ENCODE measurements around the gene CREB5.
"Not testable (repeated sequence)": the region's sequence is repeated elsewhere in the genome, so short reads cannot be mapped to it uniquely, and the experiment has no call there.

The CREB5 gene

GRCh38 chr7:28611399-28611897 lies 199.1 kb downstream of the CREB5 start:
- peaks cover 4 to 27% of the 10 kb centered on the region in 2 donors for H3K4me1 ChIP-seq (ENCODE audit: control insufficient read depth in 1 of 2, insufficient read depth in 2 of 2, low read length in 2 of 2)
- H3K27me3 ChIP-seq (ENCODE audit: control insufficient read depth in 1 of 2, insufficient read depth in 2 of 2, low read length in 2 of 2): not testable (repeated sequence)

GRCh38 chr7:28613262-28613661 lies 200.9 kb downstream of the CREB5 start:
- no peaks in the 10 kb centered on the region for H3K36me3 ChIP-seq (ENCODE audit: control insufficient read depth in 1 of 2, insufficient read depth in 2 of 2, low read length in 2 of 2)
- no peak overlapping the region for H3K4me3 ChIP-seq (ENCODE audit: low read depth in 1 of 2, low read length in 2 of 2)
- H3K9me3 ChIP-seq (ENCODE audit: control insufficient read depth in 1 of 2, low read length in 2 of 2): no peaks in the 10 kb centered on the region
- no peak overlapping the region for H3K27ac ChIP-seq (ENCODE audit: low read depth, low read length)
- H3K27me3 ChIP-seq (ENCODE audit: control insufficient read depth in 1 of 2, insufficient read depth in 2 of 2, low read length in 2 of 2): no peaks in the 10 kb centered on the region
- no peak overlapping the region for H3K9ac ChIP-seq (ENCODE audit: low read depth in 1 of 2, low read length in 2 of 2)
- peaks cover 4 to 15% of the 10 kb centered on the region in 2 donors for H3K4me1 ChIP-seq (ENCODE audit: control insufficient read depth in 1 of 2, insufficient read depth in 2 of 2, low read length in 2 of 2)

More at GRCh38 chr7:28611399-28611897, 199.1 kb downstream of the CREB5 start:
- not testable (repeated sequence) for H3K27ac ChIP-seq (ENCODE audit: low read depth, low read length); H3K9me3 ChIP-seq (ENCODE audit: control insufficient read depth in 1 of 2, low read length in 2 of 2); H3K9ac ChIP-seq (ENCODE audit: low read depth in 1 of 2, low read length in 2 of 2); H3K36me3 ChIP-seq (ENCODE audit: control insufficient read depth in 1 of 2, insufficient read depth in 2 of 2, low read length in 2 of 2); H3K4me3 ChIP-seq (ENCODE audit: low read depth in 1 of 2, low read length in 2 of 2)

DNA sequence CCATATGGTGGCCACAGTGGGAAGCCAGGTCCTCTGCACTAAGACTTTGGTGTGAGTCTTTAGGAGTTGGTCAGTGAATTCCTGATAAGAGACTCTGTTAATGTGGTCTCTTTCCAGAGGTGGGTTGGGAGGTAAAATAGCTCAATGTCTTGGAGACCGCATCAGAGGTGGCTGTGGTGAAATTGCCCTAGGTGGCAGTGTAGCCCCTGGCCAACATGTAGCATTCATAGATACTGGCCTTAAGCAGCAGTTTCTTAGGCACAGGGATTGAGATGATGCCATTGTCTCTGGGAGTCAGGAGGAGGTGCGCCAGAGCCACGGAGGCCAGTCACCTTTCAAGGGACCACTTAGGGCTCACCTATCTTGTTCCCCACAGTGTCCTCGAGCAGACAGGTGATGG lies 202.8 kb downstream of the CREB5 start:
- H3K4me1 ChIP-seq (ENCODE audit: control insufficient read depth in 1 of 2, insufficient read depth in 2 of 2, low read length in 2 of 2): no peaks in the 10 kb centered on the region
- H3K9ac ChIP-seq (ENCODE audit: low read depth in 1 of 2, low read length in 2 of 2): no peak overlapping the region
- H3K27me3 ChIP-seq (ENCODE audit: control insufficient read depth in 1 of 2, insufficient read depth in 2 of 2, low read length in 2 of 2): no peaks in the 10 kb centered on the region
- H3K4me3 ChIP-seq (ENCODE audit: low read depth in 1 of 2, low read length in 2 of 2): no peak overlapping the region
- no peak overlapping the region for H3K27ac ChIP-seq (ENCODE audit: low read depth, low read length)
- no peaks in the 10 kb centered on the region for H3K9me3 ChIP-seq (ENCODE audit: control insufficient read depth in 1 of 2, low read length in 2 of 2)
- H3K36me3 ChIP-seq (ENCODE audit: control insufficient read depth in 1 of 2, insufficient read depth in 2 of 2, low read length in 2 of 2): no peaks in the 10 kb centered on the region

GRCh38 chr7:28617308-28617880 lies 205.1 kb downstream of the CREB5 start:
- no peaks in the 10 kb centered on the region for H3K36me3 ChIP-seq (ENCODE audit: control insufficient read depth in 1 of 2, insufficient read depth in 2 of 2, low read length in 2 of 2)
- no peaks in the 10 kb centered on the region for H3K4me1 ChIP-seq (ENCODE audit: control insufficient read depth in 1 of 2, insufficient read depth in 2 of 2, low read length in 2 of 2)
- no peaks in the 10 kb centered on the region for H3K27me3 ChIP-seq (ENCODE audit: control insufficient read depth in 1 of 2, insufficient read depth in 2 of 2, low read length in 2 of 2)
- H3K9me3 ChIP-seq (ENCODE audit: control insufficient read depth in 1 of 2, low read length in 2 of 2): no peaks in the 10 kb centered on the region
- no peak overlapping the region for H3K27ac ChIP-seq (ENCODE audit: low read depth, low read length)
- no peak overlapping the region for H3K4me3 ChIP-seq (ENCODE audit: low read depth in 1 of 2, low read length in 2 of 2)
- no peak overlapping the region for H3K9ac ChIP-seq (ENCODE audit: low read depth in 1 of 2, low read length in 2 of 2)

DNA sequence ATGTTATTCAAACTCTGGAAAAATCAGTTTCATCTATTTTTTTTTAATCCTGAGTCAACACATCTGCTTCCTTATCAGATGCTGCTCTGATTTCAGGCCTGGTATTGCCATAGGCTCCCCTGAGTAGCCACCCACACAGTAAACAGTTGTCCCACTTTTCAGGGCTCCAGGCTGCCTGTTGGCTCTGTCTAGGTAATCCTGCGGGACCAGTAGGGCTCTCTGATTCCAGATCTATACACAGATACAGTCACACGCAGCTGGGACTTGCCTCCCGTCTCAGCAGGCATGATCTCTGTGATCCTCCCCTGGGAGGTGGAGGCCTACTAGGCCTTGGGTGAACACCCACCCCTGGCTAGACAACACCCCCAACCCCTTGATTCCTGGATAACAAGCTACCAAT lies 206.1 kb downstream of the CREB5 start:
- Histone ChIP-seq H3K9me3 (ENCODE audit: control insufficient read depth in 1 of 2, low read length in 2 of 2) (no peaks in the 10 kb centered on the region), H3K27me3 (ENCODE audit: control insufficient read depth in 1 of 2, insufficient read depth in 2 of 2, low read length in 2 of 2) (no peaks in the 10 kb centered on the region), H3K27ac (ENCODE audit: low read depth, low read length) (no peak overlapping the region), H3K9ac (ENCODE audit: low read depth in 1 of 2, low read length in 2 of 2) (no peak overlapping the region), H3K36me3 (ENCODE audit: control insufficient read depth in 1 of 2, insufficient read depth in 2 of 2, low read length in 2 of 2) (no peaks in the 10 kb centered on the region), H3K4me3 (ENCODE audit: low read depth in 1 of 2, low read length in 2 of 2) (no peak overlapping the region), H3K4me1 (ENCODE audit: control insufficient read depth in 1 of 2, insufficient read depth in 2 of 2, low read length in 2 of 2) (no peaks in the 10 kb centered on the region)

DNA sequence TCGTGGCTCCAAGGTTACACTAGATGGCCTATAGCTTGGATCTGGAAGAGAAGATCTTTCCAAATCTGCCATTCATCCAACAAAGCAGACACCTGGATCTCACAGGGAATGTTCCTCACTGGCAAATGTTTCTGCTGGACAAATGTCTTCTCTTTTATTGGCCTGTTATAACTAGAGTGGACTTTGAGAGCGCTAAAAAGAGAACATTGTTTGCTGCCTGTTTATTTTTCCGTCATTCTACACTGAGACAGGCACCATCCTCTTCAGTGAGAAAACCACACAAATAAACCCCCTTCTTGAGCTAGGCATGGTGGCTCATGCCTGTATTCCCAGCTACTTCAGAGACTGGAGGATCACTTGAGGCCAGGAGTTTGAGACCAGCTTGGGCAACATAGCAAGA lies 206.9 kb downstream of the CREB5 start:
- Histone ChIP-seq H3K4me1 (ENCODE audit: control insufficient read depth in 1 of 2, insufficient read depth in 2 of 2, low read length in 2 of 2) (no peaks in the 10 kb centered on the region), H3K9ac (ENCODE audit: low read depth in 1 of 2, low read length in 2 of 2) (no peak overlapping the region), H3K36me3 (ENCODE audit: control insufficient read depth in 1 of 2, insufficient read depth in 2 of 2, low read length in 2 of 2) (no peaks in the 10 kb centered on the region), H3K27ac (ENCODE audit: low read depth, low read length) (no peak overlapping the region), H3K4me3 (ENCODE audit: low read depth in 1 of 2, low read length in 2 of 2) (no peak overlapping the region), H3K27me3 (ENCODE audit: control insufficient read depth in 1 of 2, insufficient read depth in 2 of 2, low read length in 2 of 2) (no peaks in the 10 kb centered on the region), H3K9me3 (ENCODE audit: control insufficient read depth in 1 of 2, low read length in 2 of 2) (no peaks in the 10 kb centered on the region)

DNA sequence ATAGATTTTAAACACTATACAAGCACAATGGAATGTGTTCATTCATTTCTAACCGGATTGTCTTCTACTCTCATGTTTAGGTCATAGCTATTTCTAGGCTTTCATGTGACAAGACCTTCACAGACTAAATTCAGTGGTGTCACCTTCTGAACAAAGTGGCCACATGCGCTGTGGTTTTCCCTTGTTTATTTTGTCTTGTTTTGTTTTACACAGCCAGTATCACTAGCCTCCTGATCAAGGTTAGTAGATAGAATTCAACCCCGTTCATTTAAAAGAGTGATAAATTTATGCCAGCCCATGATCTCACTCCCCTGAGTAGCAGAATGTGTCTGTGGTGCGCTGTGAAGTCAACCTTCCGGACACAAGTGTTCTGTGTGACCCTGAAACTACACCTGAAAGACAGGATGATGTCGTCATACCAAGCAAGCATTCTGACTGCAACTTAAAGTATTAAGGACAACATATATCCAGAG lies 209.1 kb downstream of the CREB5 start:
- Histone ChIP-seq H3K9me3 (ENCODE audit: control insufficient read depth in 1 of 2, low read length in 2 of 2) (no peaks in the 10 kb centered on the region), H3K9ac (ENCODE audit: low read depth in 1 of 2, low read length in 2 of 2) (no peak overlapping the region), H3K27me3 (ENCODE audit: control insufficient read depth in 1 of 2, insufficient read depth in 2 of 2, low read length in 2 of 2) (no peaks in the 10 kb centered on the region), H3K4me1 (ENCODE audit: control insufficient read depth in 1 of 2, insufficient read depth in 2 of 2, low read length in 2 of 2) (no peaks in the 10 kb centered on the region), H3K27ac (ENCODE audit: low read depth, low read length) (no peak overlapping the region), H3K36me3 (ENCODE audit: control insufficient read depth in 1 of 2, insufficient read depth in 2 of 2, low read length in 2 of 2) (no peaks in the 10 kb centered on the region), H3K4me3 (ENCODE audit: low read depth in 1 of 2, low read length in 2 of 2) (no peak overlapping the region)

DNA sequence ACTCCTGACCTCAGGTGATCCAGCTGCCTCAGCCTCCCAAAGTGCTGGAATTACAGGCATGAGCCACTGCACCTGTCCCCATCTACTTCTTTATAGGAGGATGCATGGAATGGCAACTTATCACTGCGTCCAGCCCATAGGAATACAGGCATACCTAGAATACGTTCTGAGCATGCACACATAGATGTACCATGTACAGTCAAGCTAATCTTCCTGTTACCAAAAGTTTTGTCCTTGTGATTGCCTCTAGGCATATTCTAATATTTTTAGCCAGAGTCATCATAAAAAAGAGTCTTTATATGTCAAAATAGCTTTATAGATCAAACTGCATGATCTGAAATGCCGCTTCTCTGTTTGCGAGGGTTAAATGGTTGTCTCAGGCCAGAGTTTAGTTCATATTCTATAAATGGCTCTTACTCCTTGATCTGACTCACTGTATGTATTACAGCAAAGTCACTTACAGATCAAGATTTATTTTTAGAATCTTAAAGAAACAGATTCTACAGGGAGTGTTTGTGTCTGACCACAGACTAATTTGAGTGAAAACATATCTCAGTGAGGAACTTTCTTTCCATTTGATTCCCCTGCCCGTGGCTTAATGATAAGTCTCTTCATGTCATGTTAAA lies 210.9 kb downstream of the CREB5 start:
- no peaks in the 10 kb centered on the region for H3K36me3 ChIP-seq (ENCODE audit: control insufficient read depth in 1 of 2, insufficient read depth in 2 of 2, low read length in 2 of 2)
- H3K27ac ChIP-seq (ENCODE audit: low read depth, low read length): no peak overlapping the region
- H3K4me1 ChIP-seq (ENCODE audit: control insufficient read depth in 1 of 2, insufficient read depth in 2 of 2, low read length in 2 of 2): no peaks in the 10 kb centered on the region
- H3K4me3 ChIP-seq (ENCODE audit: low read depth in 1 of 2, low read length in 2 of 2): no peak overlapping the region
- H3K27me3 ChIP-seq (ENCODE audit: control insufficient read depth in 1 of 2, insufficient read depth in 2 of 2, low read length in 2 of 2): no peaks in the 10 kb centered on the region
- no peak overlapping the region for H3K9ac ChIP-seq (ENCODE audit: low read depth in 1 of 2, low read length in 2 of 2)
- no peaks in the 10 kb centered on the region for H3K9me3 ChIP-seq (ENCODE audit: control insufficient read depth in 1 of 2, low read length in 2 of 2)

- Histone ChIP-seq H3K27me3 (ENCODE audit: control insufficient read depth in 1 of 2, insufficient read depth in 2 of 2, low read length in 2 of 2) (no peaks in the 10 kb centered on the region), H3K4me3 (ENCODE audit: low read depth in 1 of 2, low read length in 2 of 2) (no peak overlapping the region), H3K4me1 (ENCODE audit: control insufficient read depth in 1 of 2, insufficient read depth in 2 of 2, low read length in 2 of 2) (no peaks in the 10 kb centered on the region), H3K9me3 (ENCODE audit: control insufficient read depth in 1 of 2, low read length in 2 of 2) (no peaks in the 10 kb centered on the region), H3K9ac (ENCODE audit: low read depth in 1 of 2, low read length in 2 of 2) (no peak overlapping the region), H3K36me3 (ENCODE audit: control insufficient read depth in 1 of 2, insufficient read depth in 2 of 2, low read length in 2 of 2) (no peaks in the 10 kb centered on the region), H3K27ac (ENCODE audit: low read depth, low read length) (no peak overlapping the region)
Observed at GRCh38 chr7:28623863-28624262, 211.5 kb downstream of the CREB5 start.

- Histone ChIP-seq H3K4me3 (ENCODE audit: low read depth in 1 of 2, low read length in 2 of 2) (no peak overlapping the region), H3K4me1 (ENCODE audit: control insufficient read depth in 1 of 2, insufficient read depth in 2 of 2, low read length in 2 of 2) (no peaks in the 10 kb centered on the region), H3K27ac (ENCODE audit: low read depth, low read length) (no peak overlapping the region)
Observed at GRCh38 chr7:28625432-28625831, 213.1 kb downstream of the CREB5 start.

More at GRCh38 chr7:28625432-28625831, 213.1 kb downstream of the CREB5 start:
- Histone ChIP-seq H3K36me3 (ENCODE audit: control insufficient read depth in 1 of 2, insufficient read depth in 2 of 2, low read length in 2 of 2) (no peaks in the 10 kb centered on the region), H3K27me3 (ENCODE audit: control insufficient read depth in 1 of 2, insufficient read depth in 2 of 2, low read length in 2 of 2) (no peaks in the 10 kb centered on the region), H3K9ac (ENCODE audit: low read depth in 1 of 2, low read length in 2 of 2) (no peak overlapping the region), H3K9me3 (ENCODE audit: control insufficient read depth in 1 of 2, low read length in 2 of 2) (no peaks in the 10 kb centered on the region)
